GM18526 (cell line): ENCODE measurements around the gene CACNA1I.

ENCODE experiments used
- POLR2A ChIP-seq: IDR thresholded peaks from 3 replicates; pipeline ENCODE4 v1.6.1; 2011; ENCODE audit not compliant: insufficient read length; ENCODE audit errors: extremely low read depth

CACNA1I gene

DNA sequence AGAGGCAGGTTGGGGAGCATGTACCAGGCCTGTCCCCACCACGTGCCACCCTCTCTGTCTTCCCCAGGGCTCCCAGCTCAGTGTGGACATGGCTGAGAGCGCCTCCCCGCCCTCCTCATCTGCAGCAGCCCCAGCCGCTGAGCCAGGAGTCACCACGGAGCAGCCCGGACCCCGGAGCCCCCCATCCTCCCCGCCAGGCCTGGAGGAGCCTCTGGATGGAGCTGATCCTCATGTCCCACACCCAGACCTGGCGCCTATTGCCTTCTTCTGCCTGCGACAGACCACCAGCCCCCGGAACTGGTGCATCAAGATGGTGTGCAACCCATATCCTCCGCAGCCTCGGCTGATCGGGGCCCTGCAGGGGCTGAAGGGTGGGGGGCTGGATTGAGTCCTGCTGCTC lies at the start of gene CACNA1I:
Gene CACNA1I (plus strand): TSS at position 89 of the 400 bp plus-strand sequence. CDS start 0 bp downstream, at position 89.
- no peak for TF ChIP-seq POLR2A

DNA sequence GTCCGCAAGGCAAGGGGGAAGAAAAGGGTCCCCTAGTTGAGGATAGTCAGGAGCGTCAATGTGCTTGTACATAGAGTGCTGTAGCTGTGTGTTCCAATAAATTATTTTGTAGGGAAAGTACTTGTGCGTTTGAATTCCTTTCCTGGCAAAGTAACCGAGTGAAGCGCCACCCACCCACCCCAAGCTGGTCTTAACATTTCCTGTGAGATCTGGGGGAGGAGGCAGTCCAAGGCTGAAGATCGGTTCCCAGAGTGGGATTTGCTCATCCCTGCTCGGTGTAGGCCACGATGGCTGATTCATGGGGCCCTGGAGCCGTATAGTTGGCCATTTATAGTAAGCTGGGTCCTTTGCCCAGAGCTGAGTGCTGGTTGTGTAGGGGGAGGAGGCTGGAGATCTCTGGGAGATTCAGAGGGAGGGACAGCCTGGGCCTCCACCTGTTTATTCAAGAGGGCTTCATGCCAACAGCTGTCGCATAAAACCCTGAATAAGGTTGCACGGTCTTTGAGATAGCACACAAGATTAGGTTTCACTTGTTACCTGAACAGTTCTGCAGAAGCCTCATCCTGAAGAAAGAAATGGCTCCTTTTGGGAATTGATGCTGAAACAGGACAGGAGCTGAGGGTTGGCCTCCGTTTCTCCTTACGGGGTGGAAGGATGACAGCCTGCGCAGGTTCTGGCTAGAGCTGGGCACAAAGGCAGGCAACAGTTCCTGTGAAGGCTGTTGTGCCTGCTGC lies 47.8 kb upstream of the CACNA1I start:
- TF ChIP-seq POLR2A: no peak

DNA sequence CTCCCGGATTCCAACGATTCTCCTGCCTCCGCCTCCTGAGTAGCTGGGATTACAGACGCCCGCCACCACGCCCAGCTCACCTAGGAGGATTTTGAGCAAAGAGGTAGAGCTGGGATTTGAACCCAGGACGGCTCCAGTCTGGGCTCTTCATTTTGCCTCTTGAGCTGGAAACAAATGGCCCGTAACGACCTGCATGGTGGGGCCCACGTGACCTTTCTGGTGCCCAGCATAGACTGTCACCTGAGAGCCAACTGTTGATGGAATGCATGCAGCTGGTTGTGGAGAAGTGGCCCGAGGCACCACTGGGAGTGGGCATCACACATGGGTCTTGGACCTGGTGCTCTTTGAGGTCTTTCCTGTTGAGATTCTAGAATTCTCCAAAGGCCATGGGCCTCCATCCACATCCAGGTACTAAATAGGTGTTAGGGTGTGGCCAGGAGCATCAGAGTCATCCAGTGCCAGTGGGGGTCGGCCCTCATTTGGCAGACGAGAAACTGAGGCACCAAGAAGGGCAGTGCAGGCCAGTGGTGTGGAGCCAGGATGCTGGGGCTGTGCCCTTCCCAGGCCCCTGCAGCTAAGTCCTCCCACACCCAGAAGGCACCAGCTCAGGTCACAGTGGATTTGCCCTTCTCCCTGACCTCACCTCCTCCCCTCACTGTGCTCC lies 46.3 kb upstream of the CACNA1I start:
- peak; percentile 27 for TF ChIP-seq POLR2A

DNA sequence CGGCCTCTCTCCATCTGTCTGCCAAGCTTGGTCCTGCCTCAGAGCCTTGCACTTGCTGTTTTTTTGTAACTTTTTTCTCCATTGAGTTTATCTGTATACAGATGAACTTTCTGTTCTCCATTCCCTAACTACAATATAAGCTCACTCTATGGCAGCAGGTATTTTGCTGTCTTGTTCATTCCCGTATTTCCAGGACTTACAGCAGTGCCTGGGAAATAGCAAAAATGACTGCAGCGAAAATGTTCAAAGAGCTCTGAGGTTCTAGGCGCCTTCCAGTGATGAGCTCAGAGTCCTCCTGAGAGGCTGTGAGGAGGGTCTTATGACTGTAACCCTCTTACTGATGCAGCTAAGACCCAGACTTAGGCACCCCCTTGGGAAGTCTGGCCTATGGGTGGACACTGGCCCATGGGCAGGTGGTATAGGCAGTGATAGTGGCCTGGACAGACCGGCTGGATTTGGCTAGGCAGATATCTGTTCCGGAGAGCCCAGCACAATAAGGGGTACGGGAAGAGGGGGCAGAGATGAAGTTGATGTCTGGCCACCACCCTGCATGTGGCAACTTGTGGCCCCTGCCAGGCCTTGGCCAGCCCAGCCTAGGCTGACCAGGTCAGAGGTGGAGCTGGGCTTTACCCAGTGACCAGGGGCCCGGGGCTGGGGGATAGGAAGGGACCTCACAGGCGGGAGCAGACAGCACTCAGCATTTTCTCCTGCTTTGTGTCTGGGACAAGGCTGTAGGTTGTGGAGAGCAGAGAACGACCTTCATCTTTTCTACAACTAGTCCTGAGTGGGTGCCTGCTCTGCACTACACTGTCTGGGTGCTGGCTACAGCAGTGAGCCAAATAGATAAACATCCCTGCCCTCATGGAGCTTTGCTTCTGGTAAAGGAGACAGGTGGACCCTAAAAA lies 45.5 kb upstream of the CACNA1I start:
- TF ChIP-seq POLR2A: no peak

DNA sequence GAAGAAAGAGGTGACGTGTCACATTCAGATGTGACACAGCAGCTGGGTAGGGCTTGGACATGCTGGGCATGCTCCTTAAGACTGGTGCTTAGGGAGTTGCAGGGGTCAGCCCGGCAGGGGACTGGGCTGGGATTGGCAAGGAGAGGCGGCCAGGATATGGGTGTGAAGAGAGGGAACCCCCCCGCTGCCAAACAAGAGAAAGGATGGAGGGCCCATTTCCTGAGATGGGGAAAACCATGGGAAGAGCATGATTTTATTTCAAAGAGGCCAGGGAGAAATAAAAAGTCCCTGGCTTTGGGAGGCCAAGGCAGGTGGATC lies 44.9 kb upstream of the CACNA1I start:
- no peak for TF ChIP-seq POLR2A

DNA sequence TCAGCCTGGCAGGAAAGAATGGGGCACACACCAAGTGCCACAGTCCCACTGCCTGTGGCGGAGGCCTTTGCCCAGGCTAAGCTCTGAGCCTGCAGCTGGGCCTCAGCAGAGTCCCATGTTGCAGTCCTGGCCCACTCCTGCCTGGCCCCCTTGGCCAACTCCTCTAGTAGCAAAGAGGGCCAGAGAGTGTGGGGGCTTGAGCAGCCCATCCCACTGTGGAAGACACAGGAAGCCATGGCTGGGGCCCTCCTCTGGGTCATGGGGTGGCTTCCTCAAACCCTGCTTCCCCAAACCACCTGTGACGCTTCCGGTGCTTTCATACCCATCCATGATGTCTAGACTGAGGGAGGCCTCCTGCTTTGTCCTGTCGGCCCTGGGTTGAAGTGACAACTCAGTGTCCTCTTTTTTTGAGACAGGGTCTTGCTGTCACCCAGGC lies 43.8 kb upstream of the CACNA1I start:
- no peak for TF ChIP-seq POLR2A

DNA sequence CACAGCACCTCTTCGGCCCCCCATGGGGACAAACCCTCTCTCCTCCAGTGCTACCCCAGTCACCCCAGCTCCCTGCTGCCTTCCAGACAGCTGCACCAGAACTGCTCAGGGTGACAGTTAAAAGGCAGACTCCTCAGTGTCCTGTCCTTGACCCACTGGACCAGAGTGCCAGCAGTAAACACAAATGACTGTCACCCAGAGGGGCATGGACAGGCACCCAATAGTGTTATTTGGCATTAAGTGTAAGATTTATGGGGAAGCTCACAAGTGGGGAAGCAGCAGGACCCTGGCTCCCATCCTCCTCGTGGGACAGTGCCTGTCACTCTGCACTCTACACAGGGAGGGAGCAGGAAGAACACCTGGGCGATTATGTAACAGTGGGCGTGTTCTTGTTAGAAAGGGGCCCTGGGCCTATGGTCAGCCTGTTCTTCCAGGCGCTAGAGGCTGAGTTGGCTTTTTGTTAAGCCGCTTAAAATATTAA lies 43.0 kb upstream of the CACNA1I start:
- TF ChIP-seq POLR2A: no peak

DNA sequence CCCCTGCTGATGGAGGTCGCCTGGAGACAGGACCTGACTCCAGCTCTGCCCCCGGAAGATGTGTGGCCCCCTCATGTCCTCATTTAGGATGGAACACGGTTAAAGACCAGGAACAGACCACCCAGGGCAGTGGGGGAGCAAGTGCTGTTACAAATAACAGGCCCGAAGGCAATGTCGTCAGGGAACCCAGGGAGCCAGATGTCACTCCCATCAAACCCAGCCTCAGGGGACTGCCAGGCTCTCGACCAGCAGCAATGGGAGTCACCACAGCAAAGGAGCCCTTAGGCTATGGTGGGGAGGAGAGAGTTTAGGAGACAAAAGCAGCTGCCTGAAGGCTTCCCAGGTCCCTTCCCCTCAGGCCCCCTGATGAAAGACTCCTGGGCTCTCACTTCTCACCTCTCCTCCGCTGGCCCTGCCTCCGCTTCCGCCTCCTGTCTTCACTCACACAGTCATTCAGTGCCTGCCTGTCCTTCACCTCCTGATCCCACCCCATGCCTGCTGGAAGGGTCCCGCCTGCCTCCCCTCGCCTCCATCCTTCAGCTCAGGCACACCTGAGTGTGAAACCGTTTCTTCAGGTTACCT lies 42.4 kb upstream of the CACNA1I start:
- peak; percentile 17 for TF ChIP-seq POLR2A

DNA sequence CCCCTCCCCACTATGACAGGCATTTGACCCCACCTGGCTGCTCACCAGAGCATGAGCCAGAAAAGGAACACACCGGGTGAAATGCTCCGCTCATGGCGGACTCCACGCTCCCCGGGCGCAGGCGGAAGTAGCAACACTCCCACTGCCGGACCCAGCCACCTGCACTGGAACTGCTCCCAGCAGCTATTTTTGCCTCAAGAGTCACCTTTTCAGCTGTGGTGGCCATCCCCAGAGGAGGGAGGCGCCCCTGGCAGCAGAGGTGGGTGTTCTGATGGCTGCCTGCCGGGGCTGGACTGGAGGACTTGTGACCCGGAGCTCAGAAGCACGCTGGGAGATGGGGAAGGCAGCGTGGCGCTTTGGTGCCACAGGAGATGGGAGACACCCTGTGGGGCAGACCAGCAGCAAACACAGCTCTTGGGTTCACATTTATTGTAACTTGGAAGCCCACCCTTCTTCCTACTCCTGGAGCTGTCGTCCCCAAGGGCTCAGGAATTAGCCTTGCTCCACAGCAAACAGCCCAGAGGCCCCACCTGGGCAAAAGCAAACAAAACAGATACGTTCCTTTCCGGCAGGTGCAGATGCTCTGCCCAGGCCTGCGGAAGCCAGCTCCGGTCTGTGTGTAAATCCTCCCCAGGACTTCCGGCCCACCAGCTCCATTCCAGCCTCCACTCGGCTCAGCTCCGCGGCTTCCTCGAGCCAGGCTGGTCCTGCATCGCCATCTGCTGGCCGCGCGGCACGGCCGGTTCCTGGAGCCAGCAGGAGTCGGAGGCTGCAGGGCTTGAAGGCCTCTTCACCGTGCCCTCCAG lies 41.7 kb upstream of the CACNA1I start:
- TF ChIP-seq POLR2A: peak; percentile 4

DNA sequence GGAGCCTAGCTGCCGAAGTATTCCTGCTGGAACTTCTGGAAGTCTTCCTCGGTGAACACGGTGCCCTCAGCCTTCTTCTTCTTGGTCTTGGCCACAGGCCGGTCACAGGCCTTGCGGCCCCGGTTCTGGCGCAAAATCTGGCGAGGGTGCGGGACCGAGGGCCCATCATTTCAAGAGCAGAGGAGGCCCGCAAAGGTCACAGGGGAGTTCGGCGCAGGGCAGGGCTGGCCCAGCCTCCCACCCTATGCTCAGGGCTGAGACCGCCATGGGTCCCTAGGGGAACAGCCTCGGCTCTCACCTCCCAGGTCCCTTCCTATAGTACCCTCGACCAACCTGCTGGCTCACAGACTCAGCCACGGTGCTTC lies 41.1 kb upstream of the CACNA1I start:
- TF ChIP-seq POLR2A: no peak

DNA sequence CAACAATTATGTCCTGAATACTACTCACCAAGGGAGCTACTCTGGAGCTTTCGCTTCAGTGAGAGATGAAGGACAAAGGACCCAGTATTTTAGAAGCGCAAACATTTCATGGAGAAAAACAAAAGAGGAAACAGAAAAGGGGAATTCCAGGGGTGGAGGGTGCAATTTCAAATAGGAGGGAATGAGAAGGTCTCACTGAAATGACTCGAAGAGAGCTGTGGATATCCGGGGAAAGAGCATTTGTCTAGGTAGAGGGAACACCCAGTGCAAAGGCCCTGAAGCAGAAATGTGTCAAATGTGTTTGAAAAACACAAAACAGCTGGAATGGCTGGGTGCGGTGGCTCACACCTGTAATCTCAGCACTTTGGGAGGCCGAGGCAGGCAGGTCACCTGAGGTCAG lies 40.4 kb upstream of the CACNA1I start:
- no peak for TF ChIP-seq POLR2A

DNA sequence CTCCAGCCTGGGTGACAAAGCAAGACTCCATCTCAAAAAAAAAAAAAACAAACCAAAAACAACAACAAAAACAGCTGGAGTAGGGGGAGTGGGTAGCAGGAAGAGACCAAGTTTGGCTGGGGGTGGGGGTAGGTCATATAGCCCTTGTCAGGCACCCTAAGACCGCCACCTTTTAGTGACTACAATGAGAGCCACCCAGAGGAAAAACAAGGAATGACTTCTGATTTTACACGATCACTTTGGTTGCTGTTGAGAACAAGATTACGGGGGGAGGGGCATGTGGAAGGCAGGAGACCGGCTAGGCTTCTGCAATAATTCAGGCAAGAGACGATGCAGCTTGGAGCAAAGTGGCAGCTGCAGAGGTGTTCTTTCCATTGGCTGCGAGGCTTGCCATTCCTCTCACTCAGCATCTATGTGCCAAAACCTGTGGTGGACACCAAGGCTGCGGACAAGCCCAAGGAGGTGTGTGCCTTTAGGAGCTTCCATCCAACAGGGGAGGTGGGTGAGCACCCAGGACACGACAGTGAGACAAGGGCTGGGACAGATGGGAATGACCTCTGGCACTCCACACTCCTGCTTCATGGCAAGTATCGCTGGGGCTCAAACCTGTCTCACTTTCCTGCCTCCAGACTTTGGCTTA lies 39.7 kb upstream of the CACNA1I start:
- no peak for TF ChIP-seq POLR2A

DNA sequence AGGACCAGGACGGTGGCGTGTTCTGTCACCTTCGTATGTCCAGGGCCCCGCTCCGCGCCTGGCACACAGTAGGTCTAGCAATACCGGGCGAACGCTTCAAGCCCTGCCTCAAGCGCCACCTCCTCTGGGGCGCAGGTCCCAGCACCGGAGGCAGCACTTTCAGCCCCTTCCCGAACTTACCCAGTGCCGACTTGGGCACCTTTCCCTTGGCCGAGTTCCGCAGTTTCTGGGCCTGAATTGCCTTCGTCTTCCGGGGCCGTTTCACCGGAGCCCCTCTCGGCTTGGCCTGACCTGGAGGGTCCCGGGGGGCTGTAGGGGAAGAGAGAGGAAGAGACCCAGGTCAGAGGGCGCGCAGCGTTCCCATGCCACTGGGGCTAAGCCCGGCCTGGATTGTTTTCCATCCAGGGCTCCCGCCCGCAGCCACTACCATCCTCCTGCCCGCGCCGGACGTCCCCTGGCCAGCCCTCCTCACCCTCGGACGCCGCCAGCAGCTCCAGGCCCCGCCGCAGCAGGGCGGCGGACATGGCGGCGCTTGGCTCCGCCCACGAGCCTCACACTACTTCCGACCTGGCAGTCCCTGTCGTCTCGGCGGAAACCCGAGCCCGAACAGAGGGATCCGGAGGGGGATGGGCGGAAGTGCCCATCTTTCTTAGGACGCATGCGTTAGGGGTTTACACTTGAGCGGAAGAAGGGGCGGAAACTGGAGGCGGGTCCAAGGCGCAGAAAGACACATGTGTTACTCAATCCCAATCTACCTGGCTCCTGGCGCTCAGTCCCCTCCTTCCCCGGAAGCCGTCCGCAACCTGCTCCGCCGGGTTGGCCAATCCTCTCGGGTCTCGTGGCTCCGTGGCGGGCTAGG lies 38.1 kb upstream of the CACNA1I start, which contains the start of gene RPS19BP1:
Gene RPS19BP1 (minus strand): TSS at position 534 of the 859 bp plus-strand sequence. CDS start 10 bp downstream, at position 524.
- peak; percentile 97 for TF ChIP-seq POLR2A
